OCI-LY7 (cell line): ENCODE data around the gene PODXL. TPM values are rescaled to one million over a fixed set of nuclear protein-coding genes. Genes with fewer than 3 reads are reported as not detected.

ENCODE experiments used
- BruUV-seq: library from RNA; stranded (reverse); fragments of 400-500 nt; replicated peaks from 2 replicates; lab custom pipeline; 2021; lab: Mats Ljungman, UMichigan
- CTCF ChIA-PET: fragments of 300-600 bp; sonication (Branson Sonifier 250); formaldehyde crosslinking; loops from one replicate; lab custom pipeline; 2022; ENCODE audit warnings: antibody characterized with exemption; ENCODE audit not compliant: unreplicated experiment; lab: Charles Lee
- POLR2A ChIA-PET: fragments of 300-600 bp; sonication (Branson Sonifier 250); formaldehyde crosslinking; loops from one replicate; lab custom pipeline; 2022; ENCODE audit warnings: antibody characterized with exemption; lab: Charles Lee
- DNase-seq: peaks from one replicate; pipeline ENCODE4 v3.0.0-alpha.2; 2015; ENCODE audit warnings: low spot score
- H2AFZ ChIP-seq: fragments of 200-600 bp; sonication (generic), shearing (Covaris generic); 2 replicates; pipeline ENCODE4 v1.6.1; 2014; ENCODE audit warnings: mild to moderate bottlenecking, antibody characterized with exemption, low read length, moderate library complexity
- H3K27ac ChIP-seq: fragments of 200-600 bp; sonication (generic); 2 replicates; pipeline ENCODE4 v1.5.1; 2014; ENCODE audit warnings: mixed run types, low read depth, mild to moderate bottlenecking, moderate library complexity, low read length, inconsistent platforms; ENCODE audit not compliant: poor library complexity, severe bottlenecking
- H3K36me3 ChIP-seq: fragments of 200-600 bp; sonication (generic); 2 replicates; pipeline ENCODE4 v1.6.1; 2014; ENCODE audit warnings: mild to moderate bottlenecking, antibody characterized with exemption, low read length, moderate library complexity, mixed read lengths; ENCODE audit not compliant: insufficient read depth
- H3K4me1 ChIP-seq: fragments of 200-600 bp; sonication (generic); 2 replicates; pipeline ENCODE4 v1.5.1; 2014; ENCODE audit warnings: mild to moderate bottlenecking, low read length; ENCODE audit not compliant: insufficient read depth, poor library complexity, severe bottlenecking
- H3K4me2 ChIP-seq: fragments of 200-600 bp; sonication (generic); 2 replicates; pipeline ENCODE4 v1.6.1; 2014; ENCODE audit warnings: mild to moderate bottlenecking, low read length
- H3K4me3 ChIP-seq: fragments of 200-600 bp; sonication (generic); 2 replicates; pipeline ENCODE4 v1.5.1; 2014; ENCODE audit warnings: mild to moderate bottlenecking, low read depth, low read length; ENCODE audit not compliant: poor library complexity, severe bottlenecking
- H3K79me2 ChIP-seq: fragments of 200-600 bp; sonication (generic); 2 replicates; pipeline ENCODE4 v1.6.1; 2016; ENCODE audit warnings: low read depth, mild to moderate bottlenecking, low read length, moderate library complexity, mixed read lengths; ENCODE audit not compliant: insufficient read depth
- H3K9me2 ChIP-seq: fragments of 200-600 bp; sonication (generic); 2 replicates; pipeline ENCODE4 v1.6.1; 2016; ENCODE audit warnings: mild to moderate bottlenecking, low read length, mixed read lengths; ENCODE audit not compliant: insufficient read depth
- H3K9me3 ChIP-seq: fragments of 200-600 bp; sonication (generic); 2 replicates; pipeline ENCODE4 v1.6.1; 2014; ENCODE audit warnings: mild to moderate bottlenecking, mixed run types, low read length, mixed read lengths
- H4K20me1 ChIP-seq: fragments of 200-600 bp; sonication (generic); 2 replicates; pipeline ENCODE4 v1.6.1; 2014; ENCODE audit warnings: mild to moderate bottlenecking, antibody characterized with exemption, low read length, moderate library complexity, mixed read lengths; ENCODE audit not compliant: insufficient read depth
- EZH2phosphoT487 ChIP-seq: fragments of 200-600 bp; sonication (generic); IDR thresholded peaks from 2 replicates; pipeline ENCODE4 v1.6.1; 2018; ENCODE audit warnings: low read depth, borderline replicate concordance, mild to moderate bottlenecking, mixed run types, antibody characterized with exemption, low read length, moderate library complexity, mixed read lengths
- intact Hi-C: fragments of 100-400 bp; cut with micrococcal nuclease; formaldehyde crosslinking; loops from one replicate; pipeline ENCODE4 v1.10.0; 2022; ENCODE audit not compliant: unreplicated experiment
- total RNA-seq, 2 experiments: library from RNA; depleted of rRNA in 1 of 2; stranded (reverse); fragments of >200 nt in 1 of 2; shearing (Covaris generic) in 1 of 2; gene quantifications; 2 replicates each; pipeline ENCODE4 v1.2.3, GENCODE V29; 2014 to 2022
- TF ChIP-seq, protein P1 (sequence below): fragments of 200-600 bp; sonication (generic); conservative IDR thresholded peaks from 2 replicates; pipeline ENCODE4 v1.5.1; 2014; ENCODE audit warnings: mild to moderate bottlenecking, antibody characterized with exemption, low read length, moderate library complexity, mixed read lengths

Gene PODXL
- total RNA-seq, 2 experiments from 2014 or later = 0.32 to 2.1 TPM

DNA sequence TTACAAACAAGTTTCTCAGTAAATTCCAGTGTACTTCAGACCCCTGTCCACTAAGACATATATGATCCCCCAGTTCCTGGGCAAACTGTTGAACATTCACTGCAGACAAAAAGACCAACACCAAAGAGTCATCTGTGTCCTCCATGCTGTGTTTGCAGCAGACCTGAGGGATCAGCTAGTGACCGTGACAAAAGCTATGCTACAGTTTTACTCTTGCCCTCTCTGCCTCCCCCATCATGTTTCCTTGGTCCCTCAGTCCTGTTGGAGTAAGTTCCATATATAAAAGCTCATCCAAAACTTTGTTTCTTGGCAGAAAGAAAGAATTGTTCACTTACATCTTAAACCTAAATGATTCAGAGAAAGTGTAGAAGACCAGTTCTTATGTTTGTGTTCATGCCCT lies 56.1 kb downstream of the PODXL start:
- Histone ChIP-seq H4K20me1 (no peaks in the 10 kb centered on the region), H2AFZ (no peak overlapping the region), H3K9me3 (no peaks in the 10 kb centered on the region), H3K79me2 (no peaks in the 10 kb centered on the region), H3K9me2 (no peaks in the 10 kb centered on the region), H3K36me3 (no peaks in the 10 kb centered on the region), H3K4me2 (no peak overlapping the region), H3K27ac (no peak overlapping the region), H3K4me1 (no peaks in the 10 kb centered on the region), H3K4me3 (no peak overlapping the region)
- no peak for TF ChIP-seq EZH2phosphoT487
- TF ChIP-seq, protein P1, sequence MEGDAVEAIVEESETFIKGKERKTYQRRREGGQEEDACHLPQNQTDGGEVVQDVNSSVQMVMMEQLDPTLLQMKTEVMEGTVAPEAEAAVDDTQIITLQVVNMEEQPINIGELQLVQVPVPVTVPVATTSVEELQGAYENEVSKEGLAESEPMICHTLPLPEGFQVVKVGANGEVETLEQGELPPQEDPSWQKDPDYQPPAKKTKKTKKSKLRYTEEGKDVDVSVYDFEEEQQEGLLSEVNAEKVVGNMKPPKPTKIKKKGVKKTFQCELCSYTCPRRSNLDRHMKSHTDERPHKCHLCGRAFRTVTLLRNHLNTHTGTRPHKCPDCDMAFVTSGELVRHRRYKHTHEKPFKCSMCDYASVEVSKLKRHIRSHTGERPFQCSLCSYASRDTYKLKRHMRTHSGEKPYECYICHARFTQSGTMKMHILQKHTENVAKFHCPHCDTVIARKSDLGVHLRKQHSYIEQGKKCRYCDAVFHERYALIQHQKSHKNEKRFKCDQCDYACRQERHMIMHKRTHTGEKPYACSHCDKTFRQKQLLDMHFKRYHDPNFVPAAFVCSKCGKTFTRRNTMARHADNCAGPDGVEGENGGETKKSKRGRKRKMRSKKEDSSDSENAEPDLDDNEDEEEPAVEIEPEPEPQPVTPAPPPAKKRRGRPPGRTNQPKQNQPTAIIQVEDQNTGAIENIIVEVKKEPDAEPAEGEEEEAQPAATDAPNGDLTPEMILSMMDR = no peak
- no peak for DNase-seq
- intact Hi-C loops = loop anchor here (10.0 kb wide), 1 partner anchor 656 kb away; no protein-coding TSS in a partner anchor
- POLR2A ChIA-PET = interaction anchor here (1.1 to 1.3 kb wide), 2 partner anchors 139 to 659 kb away, joined by 3 to 5 read pairs; no protein-coding TSS in a partner anchor
- BruUV-seq = no TSS peak
- CTCF ChIA-PET = no interaction called here

DNA sequence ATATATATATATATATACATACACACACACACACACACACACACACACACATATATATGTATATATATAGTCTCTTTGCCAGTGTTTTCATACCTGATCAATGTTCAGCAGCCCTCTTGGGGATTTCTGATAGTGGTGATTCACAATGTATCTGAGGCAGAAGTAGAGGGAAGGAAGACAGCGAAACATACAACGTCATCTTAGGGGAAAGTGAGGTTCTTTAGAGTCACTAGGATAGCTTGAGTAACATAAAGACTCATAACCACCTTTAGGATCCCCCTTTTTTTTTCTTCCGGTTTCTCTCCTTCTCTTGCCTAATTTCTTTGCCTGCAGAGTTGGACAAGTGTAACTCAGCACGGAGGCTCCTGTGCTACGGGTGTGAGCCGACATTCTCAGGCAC lies 56.6 kb downstream of the PODXL start:
- Histone ChIP-seq H4K20me1 (no peaks in the 10 kb centered on the region), H3K79me2 (no peaks in the 10 kb centered on the region), H3K9me3 (no peaks in the 10 kb centered on the region), H3K4me2 (no peak overlapping the region), H3K9me2 (no peaks in the 10 kb centered on the region), H3K4me1 (no peaks in the 10 kb centered on the region), H2AFZ (no peak overlapping the region), H3K27ac (no peak overlapping the region), H3K36me3 (no peaks in the 10 kb centered on the region), H3K4me3 (no peak overlapping the region)
- ChIA-PET CTCF (no interaction called here), POLR2A (interaction anchor here (0.6 to 1.3 kb wide), 3 partner anchors 45 to 659 kb away, joined by 3 to 5 read pairs (median 5); no protein-coding TSS in a partner anchor)
- TF ChIP-seq EZH2phosphoT487 = no peak
- TF ChIP-seq, protein P1 = no peak
- no peak for DNase-seq
- BruUV-seq = no TSS peak
- intact Hi-C loops = loop anchor here (10.0 kb wide), 1 partner anchor 655 kb away; no protein-coding TSS in a partner anchor

DNA sequence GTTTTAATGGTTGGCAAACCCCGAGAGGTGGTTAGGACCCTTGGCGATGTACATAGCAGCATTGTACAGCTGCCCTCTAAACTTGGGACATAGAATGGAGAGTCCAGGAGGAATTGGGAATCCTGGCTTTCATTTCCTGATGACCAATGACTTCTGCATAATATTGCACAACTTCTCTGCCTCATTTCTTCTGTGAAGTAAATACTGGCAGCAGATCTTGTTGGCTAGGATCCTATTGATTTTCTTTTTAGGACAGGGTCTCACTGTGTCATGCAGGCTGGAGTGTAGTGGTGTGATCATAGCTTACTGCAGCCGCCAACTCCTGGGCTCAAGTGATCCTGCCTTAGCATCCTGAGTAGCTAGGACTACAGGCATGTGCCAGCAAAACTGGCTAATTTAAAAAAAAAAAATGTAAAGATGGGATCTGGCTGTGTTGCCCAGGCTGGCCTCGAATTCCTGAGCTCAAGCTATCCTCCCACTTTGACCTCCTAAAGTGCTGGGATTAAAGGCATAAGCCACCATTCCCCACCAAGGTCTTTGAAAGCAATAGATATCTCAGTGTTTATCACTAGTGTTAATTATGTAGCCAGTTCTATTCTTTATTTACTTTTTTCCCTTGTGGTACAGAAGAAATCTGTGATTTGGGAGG lies 58.1 kb downstream of the PODXL start:
- BruUV-seq = no TSS peak
- H3K79me2 ChIP-seq = no peaks in the 10 kb centered on the region
- CTCF ChIA-PET = no interaction called here
- POLR2A ChIA-PET = interaction anchor here (0.9 to 1.2 kb wide), 2 partner anchors 13 to 20 kb away, joined by 3 read pairs; no protein-coding TSS in a partner anchor
- TF ChIP-seq, protein P1 = no peak
- TF ChIP-seq EZH2phosphoT487 = no peak
- no peak overlapping the region for H3K27ac ChIP-seq
- H3K9me3 ChIP-seq = no peaks in the 10 kb centered on the region
- no peak overlapping the region for H2AFZ ChIP-seq
- no peak overlapping the region for H3K4me3 ChIP-seq
- H3K4me2 ChIP-seq = no peak overlapping the region
- no peaks in the 10 kb centered on the region for H3K4me1 ChIP-seq
- intact Hi-C loops = no loop called here
- no peaks in the 10 kb centered on the region for H4K20me1 ChIP-seq
- H3K36me3 ChIP-seq = no peaks in the 10 kb centered on the region
- H3K9me2 ChIP-seq = no peaks in the 10 kb centered on the region
- DNase-seq = no peak
